Measurements from ENCODE around the gene DPPA3. TPM values are rescaled to one million over a fixed set of nuclear protein-coding genes. Genes with fewer than 3 reads are reported as not detected.

DPPA3 gene
- total RNA-seq, 2 donors from 2014 or later: not detected

DNA sequence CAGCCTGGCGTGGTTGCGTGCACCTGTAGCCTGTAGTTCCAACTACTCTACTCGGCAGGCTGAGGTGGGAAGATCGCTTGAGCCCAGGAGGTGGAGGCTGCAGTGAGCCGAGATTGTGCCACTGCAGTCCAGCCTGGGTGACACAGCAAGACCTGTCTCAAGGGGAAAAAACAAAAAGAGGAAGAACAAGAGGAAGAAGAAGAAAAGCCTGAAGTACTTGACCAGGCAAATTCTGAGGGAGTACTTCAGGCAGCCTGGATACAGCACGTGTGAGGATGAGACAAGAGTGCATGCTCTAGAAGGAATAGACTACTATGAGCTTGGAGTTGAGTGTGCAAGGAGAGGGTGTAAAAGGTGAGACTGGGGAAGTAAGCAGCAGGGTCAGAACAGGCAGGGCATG, 17.4 kb upstream of the DPPA3 start:
- no peaks in the 10 kb centered on the region for H3K4me1 ChIP-seq
- DNase-seq (no peak), ATAC-seq (no peak)
- no peaks in the 10 kb centered on the region for H3K27me3 ChIP-seq
- intact Hi-C loops (cut with DNase I): no loop called here
- H3K27ac ChIP-seq: no peak overlapping the region
- H3K4me3 ChIP-seq: no peak overlapping the region
- no peak for TF ChIP-seq POLR2A (IDR thresholded peaks at IDR 0.05)
- TF ChIP-seq, protein P1, sequence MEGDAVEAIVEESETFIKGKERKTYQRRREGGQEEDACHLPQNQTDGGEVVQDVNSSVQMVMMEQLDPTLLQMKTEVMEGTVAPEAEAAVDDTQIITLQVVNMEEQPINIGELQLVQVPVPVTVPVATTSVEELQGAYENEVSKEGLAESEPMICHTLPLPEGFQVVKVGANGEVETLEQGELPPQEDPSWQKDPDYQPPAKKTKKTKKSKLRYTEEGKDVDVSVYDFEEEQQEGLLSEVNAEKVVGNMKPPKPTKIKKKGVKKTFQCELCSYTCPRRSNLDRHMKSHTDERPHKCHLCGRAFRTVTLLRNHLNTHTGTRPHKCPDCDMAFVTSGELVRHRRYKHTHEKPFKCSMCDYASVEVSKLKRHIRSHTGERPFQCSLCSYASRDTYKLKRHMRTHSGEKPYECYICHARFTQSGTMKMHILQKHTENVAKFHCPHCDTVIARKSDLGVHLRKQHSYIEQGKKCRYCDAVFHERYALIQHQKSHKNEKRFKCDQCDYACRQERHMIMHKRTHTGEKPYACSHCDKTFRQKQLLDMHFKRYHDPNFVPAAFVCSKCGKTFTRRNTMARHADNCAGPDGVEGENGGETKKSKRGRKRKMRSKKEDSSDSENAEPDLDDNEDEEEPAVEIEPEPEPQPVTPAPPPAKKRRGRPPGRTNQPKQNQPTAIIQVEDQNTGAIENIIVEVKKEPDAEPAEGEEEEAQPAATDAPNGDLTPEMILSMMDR (IDR thresholded peaks at IDR 0.05): no peak
- H3K9me3 ChIP-seq: no peaks in the 10 kb centered on the region
- 74 to 86% methylated on average over 6 of the region's 6 CpGs for WGBS, 2 donors
- H3K36me3 ChIP-seq (replicated peaks in 1 of 2; ENCODE audit: insufficient read depth in 1 of 2, low read depth in 2 of 2): no peaks in the 10 kb centered on the region

DNA sequence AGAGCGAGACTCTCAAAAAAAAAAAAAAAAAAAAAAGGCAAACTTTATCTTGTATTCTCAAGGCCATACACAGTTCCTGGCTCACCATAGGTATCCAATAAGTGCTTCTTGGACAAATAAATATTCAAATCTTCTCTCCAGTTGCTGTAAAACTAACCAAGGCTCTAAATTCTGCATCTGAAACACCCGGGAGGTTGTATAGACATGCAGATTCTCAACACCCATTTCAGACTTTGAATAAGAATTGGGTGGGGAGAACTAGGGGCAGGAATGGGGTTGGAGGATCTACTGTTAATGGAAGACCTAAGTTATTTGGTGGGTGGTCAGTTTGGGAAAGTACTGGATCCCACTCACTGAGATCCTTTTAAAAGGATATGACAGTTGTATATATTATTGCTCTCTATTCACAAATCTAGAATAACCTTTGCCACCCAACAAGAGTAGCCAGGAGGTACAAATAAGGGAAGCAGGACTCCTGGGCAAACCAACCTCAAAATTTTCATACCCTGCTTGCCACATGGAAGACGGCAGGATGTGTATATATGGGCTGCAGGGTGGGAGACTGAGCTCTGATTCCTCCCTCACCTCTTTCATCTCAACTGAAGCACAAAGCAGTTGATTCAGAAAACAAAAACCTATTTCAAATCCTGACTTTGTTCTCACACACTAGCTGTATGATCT, 16.5 kb upstream of the DPPA3 start:
- DNase-seq: no peak
- no peak for ATAC-seq
- Histone ChIP-seq H3K9me3 (no peaks in the 10 kb centered on the region), H3K36me3 (replicated peaks in 1 of 2; ENCODE audit: insufficient read depth in 1 of 2, low read depth in 2 of 2) (no peaks in the 10 kb centered on the region), H3K27ac (no peak overlapping the region), H3K27me3 (no peaks in the 10 kb centered on the region), H3K4me1 (no peaks in the 10 kb centered on the region), H3K4me3 (no peak overlapping the region)
- 43 to 54% methylated on average over 3 of the region's 3 CpGs for WGBS, 2 donors
- TF ChIP-seq, protein P1 (IDR thresholded peaks at IDR 0.05): no peak
- TF ChIP-seq POLR2A (IDR thresholded peaks at IDR 0.05): no peak
- intact Hi-C loops (cut with DNase I): no loop called here

DNA sequence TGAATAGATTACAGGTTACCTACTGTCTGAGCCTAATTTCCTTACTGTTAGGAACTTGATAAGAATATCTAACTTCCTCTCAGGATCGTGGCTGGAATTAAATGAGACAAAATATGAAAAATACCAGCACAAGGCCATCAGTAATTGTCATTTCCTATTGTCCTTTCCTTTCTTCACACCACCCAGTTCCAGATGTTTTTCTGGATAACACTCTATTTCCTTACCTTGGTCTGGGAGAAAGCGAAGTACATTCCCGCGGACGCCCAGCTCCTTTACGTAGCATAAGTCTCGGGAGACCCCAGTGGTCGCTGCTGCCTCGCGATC, 16.0 kb upstream of the DPPA3 start:
- ATAC-seq: no peak

DNA sequence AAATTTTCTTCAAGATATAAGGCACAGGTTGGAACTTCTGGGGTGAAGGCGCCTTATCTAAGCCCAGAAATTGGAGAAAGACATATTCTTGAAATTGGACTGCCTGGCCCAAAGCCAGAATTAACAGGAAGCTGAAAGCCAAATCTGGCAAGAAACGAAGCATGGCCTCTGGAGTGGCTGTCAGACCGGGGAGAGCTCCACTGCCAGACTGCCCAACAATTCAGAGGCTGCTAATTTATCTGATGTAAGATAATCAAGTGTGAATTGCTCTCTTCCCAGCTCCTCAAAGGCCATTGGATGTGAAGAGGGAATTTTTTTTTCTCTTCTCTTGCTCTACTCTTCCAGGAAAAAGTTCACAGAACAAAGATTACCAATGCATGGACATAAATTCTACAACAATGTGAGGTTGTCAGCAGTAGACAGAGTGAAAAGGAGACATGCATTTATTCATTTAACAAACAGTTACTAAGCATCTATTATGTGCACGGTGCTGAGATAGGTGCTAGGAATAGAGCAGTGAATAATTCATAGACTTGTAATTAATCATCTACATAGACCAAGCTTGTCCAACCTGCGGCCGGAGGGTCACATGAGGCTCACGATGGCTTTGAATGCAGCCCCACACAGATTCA, 15.6 kb upstream of the DPPA3 start, which contains the start of gene GDF3:
Gene GDF3 (minus strand): TSS at position 210 of the 632 bp plus-strand sequence. CDS start 47 bp downstream, at position 163.
- no peak within 1 kb of the TSS for H3K27ac ChIP-seq
- H3K27me3 ChIP-seq: no peaks in the 10 kb centered on the region
- no peaks in the 10 kb centered on the region for H3K4me1 ChIP-seq
- ATAC-seq (no peak), DNase-seq (peak; percentile 9 to 28 (median 18))
- no peaks in the 10 kb centered on the region for H3K36me3 ChIP-seq (replicated peaks in 1 of 2; ENCODE audit: insufficient read depth in 1 of 2, low read depth in 2 of 2)
- intact Hi-C loops (cut with DNase I): no loop called here
- TF ChIP-seq POLR2A (IDR thresholded peaks at IDR 0.05): no peak
- TF ChIP-seq, protein P1 (IDR thresholded peaks at IDR 0.05): no peak
- no peak within 1 kb of the TSS for H3K4me3 ChIP-seq
- no peaks in the 10 kb centered on the region for H3K9me3 ChIP-seq
- 30 to 31% methylated on average over 7 of the region's 7 CpGs for WGBS, 2 donors

More for the DNA sequence above, 16.0 kb upstream of the DPPA3 start:
- WGBS, 2 donors: 43 to 49% methylated on average over 10 of the region's 10 CpGs
- H3K36me3 ChIP-seq (replicated peaks in 1 of 2; ENCODE audit: insufficient read depth in 1 of 2, low read depth in 2 of 2): no peaks in the 10 kb centered on the region
- H3K4me1 ChIP-seq: no peaks in the 10 kb centered on the region
- H3K27ac ChIP-seq: no peak overlapping the region
- H3K9me3 ChIP-seq: no peaks in the 10 kb centered on the region
- H3K27me3 ChIP-seq: no peaks in the 10 kb centered on the region
- no peak overlapping the region for H3K4me3 ChIP-seq
- intact Hi-C loops (cut with DNase I): no loop called here
- no peak for DNase-seq
- TF ChIP-seq, protein P1 (IDR thresholded peaks at IDR 0.05): no peak
- no peak for TF ChIP-seq POLR2A (IDR thresholded peaks at IDR 0.05)

DNA sequence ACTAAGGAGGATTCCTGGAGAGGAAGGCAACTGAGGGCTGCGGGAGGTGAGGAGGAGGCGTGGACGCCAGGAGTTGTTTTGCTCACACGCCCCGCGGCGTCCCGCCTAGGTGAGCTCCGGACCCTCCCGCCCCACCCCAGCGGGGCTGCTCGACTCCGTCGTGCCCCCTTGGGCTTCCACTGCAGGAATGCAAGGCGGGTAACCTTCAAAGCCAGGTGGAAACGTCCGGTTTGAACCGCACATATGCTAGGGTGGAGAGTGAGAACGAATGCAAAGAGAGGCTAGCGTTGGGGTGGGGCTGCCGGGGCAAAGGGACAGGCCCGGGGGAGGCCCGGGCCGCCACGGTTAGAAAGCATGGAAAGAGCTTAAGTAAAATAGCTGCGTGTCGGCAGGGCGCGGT, 5.4 kb upstream of the DPPA3 start:
- Histone ChIP-seq H3K9me3 (no peaks in the 10 kb centered on the region), H3K27me3 (no peaks in the 10 kb centered on the region), H3K4me3 (no peak overlapping the region), H3K36me3 (replicated peaks in 1 of 2; ENCODE audit: insufficient read depth in 1 of 2, low read depth in 2 of 2) (no peaks in the 10 kb centered on the region), H3K27ac (no peak overlapping the region), H3K4me1 (no peaks in the 10 kb centered on the region)
- no peak for TF ChIP-seq POLR2A (IDR thresholded peaks at IDR 0.05)
- TF ChIP-seq, protein P1 (IDR thresholded peaks at IDR 0.05): no peak
- intact Hi-C loops (cut with DNase I): no loop called here
- 86 to 87% methylated on average over 29 of the region's 29 CpGs for WGBS, 2 donors
- ATAC-seq: no peak
- DNase-seq: no peak

Data from body of pancreas (tissue), 4 donors.